HCT116 (cell line): ENCODE data around the gene RIPOR3. TPM values are rescaled to one million over a fixed set of nuclear protein-coding genes. Genes with fewer than 3 reads are reported as not detected.

ENCODE experiments used
- ATAC-seq: fragments of 200-7000 bp; cut with Tn5 transposase; 2 replicates; pipeline ENCODE4 v1.9.1; 2020; ENCODE audit warnings: mild to moderate bottlenecking, moderate library complexity
- BruUV-seq: library from RNA; stranded (reverse); fragments of 400-500 nt; replicated peaks from 2 replicates; lab custom pipeline; 2021; lab: Mats Ljungman, UMichigan
- CTCF ChIA-PET: fragments of 300-600 bp; sonication (Branson Sonifier 250); formaldehyde crosslinking; loops from one replicate; lab custom pipeline; 2021; ENCODE audit warnings: antibody characterized with exemption; lab: Charles Lee
- POLR2A ChIA-PET: fragments of 300-600, 350-600 bp; sonication (Branson Sonifier 250); formaldehyde crosslinking; loops from one replicate; lab custom pipeline; 2021; ENCODE audit warnings: antibody characterized with exemption; lab: Charles Lee
- RAD21 ChIA-PET, 2 experiments: fragments of 300-600 bp; sonication (Branson Sonifier 250); formaldehyde crosslinking; loops; one replicate each; lab custom pipeline; 2023; ENCODE audit warnings: low total read pairs in 2 of 2; ENCODE audit not compliant: uncharacterized antibody in 2 of 2, unreplicated experiment in 2 of 2, low non-redundant PET in 1 of 2; lab: Charles Lee
- DNase-seq: peaks from one replicate; pipeline ENCODE4 v3.0.0-alpha.2; 2010; ENCODE audit warnings: low read depth, low spot score
- H2AFZ ChIP-seq: fragments of 200-600 bp; shearing (Covaris generic), sonication (generic); 2 replicates; pipeline ENCODE4 v1.6.1; 2017; ENCODE audit warnings: low read depth, mixed run types, mixed read lengths, antibody characterized with exemption, low read length; ENCODE audit not compliant: poor library complexity, severe bottlenecking
- H3K27ac ChIP-seq: 2 replicates; pipeline ENCODE4 v1.5.1; 2012; ENCODE audit warnings: low read depth, low read length
- H3K27me3 ChIP-seq: fragments of 200-600 bp; sonication (generic); 2 replicates; pipeline ENCODE4 v1.6.1; 2016; ENCODE audit warnings: mixed run types, low read length, mixed read lengths; ENCODE audit not compliant: insufficient read depth
- H3K36me3 ChIP-seq, 2 experiments: fragments of 200-500 bp in 1 of 2; fragments of 200-600 bp in 1 of 2; sonication (Bioruptor generic) in 1 of 2; sonication (generic) in 1 of 2; 2 replicates each; pipeline versions ENCODE4 v1.5.1 to v1.6.1; 2014 to 2016; ENCODE audit warnings: low read length in 2 of 2, inconsistent platforms in 1 of 2, mixed read lengths in 1 of 2, mixed run types in 1 of 2; ENCODE audit not compliant: insufficient read depth in 2 of 2, control insufficient read depth in 1 of 2
- H3K4me1 ChIP-seq, 2 experiments: fragments of 200-600 bp in 1 of 2; sonication (generic) in 1 of 2; 2 replicates each; pipeline versions ENCODE4 v1.5.1 to v1.6.1; 2012 to 2017; ENCODE audit warnings: low read length in 2 of 2, inconsistent platforms in 1 of 2, mild to moderate bottlenecking in 1 of 2, mixed read lengths in 1 of 2, mixed run types in 1 of 2, moderate library complexity in 1 of 2; ENCODE audit not compliant: insufficient read depth in 2 of 2, control insufficient read depth in 1 of 2
- H3K4me2 ChIP-seq: fragments of 200-600 bp; sonication (generic); 2 replicates; pipeline ENCODE4 v1.6.1; 2017; ENCODE audit warnings: mixed run types, low read length, mixed read lengths
- H3K4me3 ChIP-seq, 2 experiments: fragments of 200-600 bp in 1 of 2; sonication (generic) in 1 of 2; replicated peaks in 1 of 2; 2 replicates each; pipeline ENCODE4 v1.5.1; 2011 to 2016; ENCODE audit warnings: low read length in 2 of 2, control low read depth in 1 of 2, low read depth in 1 of 2, mild to moderate bottlenecking in 1 of 2, mixed read lengths in 1 of 2, mixed run types in 1 of 2
- H3K79me2 ChIP-seq: fragments of 200-600 bp; sonication (generic); 2 replicates; pipeline ENCODE4 v1.6.1; 2017; ENCODE audit warnings: mild to moderate bottlenecking, mixed run types, low read length, moderate library complexity, mixed read lengths; ENCODE audit not compliant: insufficient read depth
- H3K9ac ChIP-seq: fragments of 200-600 bp; sonication (generic); 2 replicates; pipeline ENCODE4 v1.6.1; 2016; ENCODE audit warnings: low read length, mixed read lengths
- H3K9me2 ChIP-seq: fragments of 200-600 bp; sonication (generic), shearing (Covaris generic); 2 replicates; pipeline ENCODE4 v1.6.1; 2017; ENCODE audit warnings: mixed run types, mild to moderate bottlenecking, moderate library complexity; ENCODE audit not compliant: insufficient read depth
- H3K9me3 ChIP-seq, 2 experiments: fragments of 200-500 bp in 1 of 2; fragments of 200-600 bp in 1 of 2; sonication (Bioruptor generic) in 1 of 2; sonication (generic) in 1 of 2; 2 replicates each; pipeline ENCODE4 v1.6.1; 2014 to 2017; ENCODE audit warnings: low read length in 2 of 2, mixed read lengths in 2 of 2, inconsistent platforms in 1 of 2, low read depth in 1 of 2, mild to moderate bottlenecking in 1 of 2, mixed run types in 1 of 2, moderate library complexity in 1 of 2; ENCODE audit not compliant: control insufficient read depth in 1 of 2, insufficient read depth in 1 of 2
- H4K20me1 ChIP-seq: fragments of 200-600 bp; sonication (generic), shearing (Covaris generic); 2 replicates; pipeline ENCODE4 v1.6.1; 2017; ENCODE audit warnings: mixed run types, mild to moderate bottlenecking, moderate library complexity; ENCODE audit not compliant: insufficient read depth
- CEBPB ChIP-seq: IDR thresholded peaks from 2 replicates; pipeline ENCODE4 v1.6.1; 2012; ENCODE audit warnings: low read depth
- CTCF ChIP-seq, 3 experiments: fragments of 200-600 bp in 1 of 3; sonication (generic) in 1 of 3; IDR thresholded peaks in 2 of 3; conservative IDR thresholded peaks in 1 of 3; 2 replicates each; pipeline ENCODE4 v1.5.1; 2012 to 2017; ENCODE audit warnings: low read depth in 2 of 3, low read length in 2 of 3, antibody characterized with exemption in 1 of 3, borderline replicate concordance in 1 of 3, control low read depth in 1 of 3, mild to moderate bottlenecking in 1 of 3, mixed read lengths in 1 of 3, mixed run types in 1 of 3, moderate library complexity in 1 of 3; ENCODE audit not compliant: insufficient read depth in 1 of 3
- EGR1 ChIP-seq: IDR thresholded peaks from 2 replicates; pipeline ENCODE4 v1.6.1; 2012; ENCODE audit warnings: low read depth
- EZH2 ChIP-seq: fragments of 200-600 bp; sonication (generic); IDR thresholded peaks from 2 replicates; pipeline ENCODE4 v1.6.1; 2017; ENCODE audit warnings: antibody characterized with exemption, mixed run types
- FOSL1 ChIP-seq: IDR thresholded peaks from 2 replicates; pipeline ENCODE4 v1.6.1; 2012; ENCODE audit warnings: low read depth
- MAX ChIP-seq: IDR thresholded peaks from 2 replicates; pipeline ENCODE4 v1.6.1; 2012
- POLR2A ChIP-seq: IDR thresholded peaks from 2 replicates; pipeline ENCODE4 v1.7.0; 2011; ENCODE audit warnings: borderline replicate concordance; ENCODE audit not compliant: insufficient read depth, insufficient read length; ENCODE audit errors: extremely low read depth
- RAD21 ChIP-seq: IDR thresholded peaks from 2 replicates; pipeline ENCODE4 v1.6.1; 2012; ENCODE audit warnings: low read depth, mild to moderate bottlenecking
- SP1 ChIP-seq: IDR thresholded peaks from 2 replicates; pipeline ENCODE4 v1.6.1; 2012; ENCODE audit warnings: low read depth
- SRF ChIP-seq: IDR thresholded peaks from 2 replicates; pipeline ENCODE4 v1.6.1; 2012; ENCODE audit warnings: low read depth
- YY1 ChIP-seq: IDR thresholded peaks from 2 replicates; pipeline ENCODE4 v1.6.1; 2011; ENCODE audit warnings: low read length, low read depth, moderate library complexity, mild to moderate bottlenecking; ENCODE audit not compliant: insufficient replicate concordance; ENCODE audit errors: extremely low read depth
- ZBTB33 ChIP-seq: IDR thresholded peaks from 2 replicates; pipeline ENCODE4 v1.6.1; 2011; ENCODE audit warnings: mild to moderate bottlenecking, low read length, moderate library complexity; ENCODE audit not compliant: insufficient replicate concordance; ENCODE audit errors: extremely low read depth
- ZNF274 ChIP-seq: fragments of 200-500 bp; sonication (Bioruptor generic); IDR thresholded peaks from 2 replicates; pipeline ENCODE4 v1.6.1; 2014; ENCODE audit warnings: mild to moderate bottlenecking, low read depth, low read length, inconsistent platforms
- intact Hi-C: fragments of 100-400 bp; cut with micrococcal nuclease; formaldehyde crosslinking; loops from 2 replicates; pipeline ENCODE4 v1.10.0; 2022
- total RNA-seq: library from RNA; stranded (reverse); gene quantifications from one replicate; pipeline ENCODE4 v1.2.1, GENCODE V29; 2021; ENCODE audit not compliant: unreplicated experiment

Gene RIPOR3
- total RNA-seq, 1 experiment from 2014 or later, result 0.22 TPM

GRCh38 chr20:50666709-50667298 lies 24.5 kb downstream of the RIPOR3 start (continued):
- TF ChIP-seq ZBTB33 (no peak), CEBPB (no peak), POLR2A (no peak), YY1 (no peak)

- ChIA-PET POLR2A (interaction anchor here (2.1 kb wide), 1 partner anchor 12 kb away, joined by 4 read pairs; no protein-coding TSS in a partner anchor), RAD21 (no interaction called here), CTCF (interaction anchor here (3.7 kb wide), 1 partner anchor 124 kb away, joined by 36 read pairs; no protein-coding TSS in a partner anchor)
- H3K36me3 ChIP-seq, result no peaks in the 10 kb centered on the region
- H2AFZ ChIP-seq, result no peak overlapping the region
- no peak overlapping the region for H3K9ac ChIP-seq
- peaks cover 20 to 34% of the 10 kb centered on the region in 2 experiments; a peak in 3 of 4 replicates for H3K4me1 ChIP-seq
- H3K9me2 ChIP-seq, result no peaks in the 10 kb centered on the region
- H3K27me3 ChIP-seq, result no peaks in the 10 kb centered on the region
- BruUV-seq, result no TSS peak
- intact Hi-C loops, result no loop called here
- H3K79me2 ChIP-seq, result no peaks in the 10 kb centered on the region
- H3K9me3 ChIP-seq, result no peaks in the 10 kb centered on the region
- H3K4me2 ChIP-seq, result no peak overlapping the region
- H4K20me1 ChIP-seq, result no peaks in the 10 kb centered on the region
- DNase-seq (no peak), ATAC-seq (no peak)
- H3K27ac ChIP-seq, result no peak overlapping the region
- no peak overlapping the region for H3K4me3 ChIP-seq
- no peak for TF ChIP-seq EZH2
- TF ChIP-seq EGR1, result no peak
- no peak for TF ChIP-seq CTCF (IDR thresholded peaks at IDR 0.05 in 2 of 3, conservative IDR thresholded peaks at IDR 0.05 in 1 of 3; ENCODE audit: borderline replicate concordance in 1 of 3, insufficient read depth in 1 of 3, low read depth in 2 of 3, low read length in 2 of 3)
- TF ChIP-seq RAD21, result no peak
- TF ChIP-seq ZNF274, result no peak
- TF ChIP-seq SRF, result no peak
- no peak for TF ChIP-seq SP1
- TF ChIP-seq MAX, result no peak
- no peak for TF ChIP-seq FOSL1
These were observed 27.1 kb downstream of the RIPOR3 start for GRCh38 chr20:50664254-50664653.
